ENCODE measurements around the gene ARPC1B.
"Not testable (repeated sequence)": the region's sequence is repeated elsewhere in the genome, so short reads cannot be mapped to it uniquely, and the experiment has no call there.

Gene ARPC1B

DNA sequence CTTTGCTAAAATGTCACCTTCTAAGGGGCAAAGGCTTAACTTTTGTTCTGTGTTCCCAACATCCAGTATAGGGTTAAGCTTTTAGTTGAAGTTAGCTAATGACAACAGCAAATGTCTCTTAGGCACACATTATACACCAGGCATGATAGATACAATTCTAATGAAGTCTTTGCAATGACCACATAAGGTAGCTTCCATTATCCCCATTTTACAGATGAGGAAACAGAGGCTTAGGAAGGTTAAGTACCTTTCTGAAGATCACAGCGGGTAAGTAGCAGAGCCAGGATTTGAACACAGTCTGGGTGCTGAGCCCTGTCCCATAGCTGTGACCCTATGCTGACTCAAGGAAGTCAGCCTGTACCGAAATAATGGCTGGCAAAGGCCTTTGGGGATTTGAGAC lies 36.1 kb downstream of the ARPC1B start:
- no peak for DNase-seq (ENCODE audit: low read depth)
- TF ChIP-seq, protein P1, sequence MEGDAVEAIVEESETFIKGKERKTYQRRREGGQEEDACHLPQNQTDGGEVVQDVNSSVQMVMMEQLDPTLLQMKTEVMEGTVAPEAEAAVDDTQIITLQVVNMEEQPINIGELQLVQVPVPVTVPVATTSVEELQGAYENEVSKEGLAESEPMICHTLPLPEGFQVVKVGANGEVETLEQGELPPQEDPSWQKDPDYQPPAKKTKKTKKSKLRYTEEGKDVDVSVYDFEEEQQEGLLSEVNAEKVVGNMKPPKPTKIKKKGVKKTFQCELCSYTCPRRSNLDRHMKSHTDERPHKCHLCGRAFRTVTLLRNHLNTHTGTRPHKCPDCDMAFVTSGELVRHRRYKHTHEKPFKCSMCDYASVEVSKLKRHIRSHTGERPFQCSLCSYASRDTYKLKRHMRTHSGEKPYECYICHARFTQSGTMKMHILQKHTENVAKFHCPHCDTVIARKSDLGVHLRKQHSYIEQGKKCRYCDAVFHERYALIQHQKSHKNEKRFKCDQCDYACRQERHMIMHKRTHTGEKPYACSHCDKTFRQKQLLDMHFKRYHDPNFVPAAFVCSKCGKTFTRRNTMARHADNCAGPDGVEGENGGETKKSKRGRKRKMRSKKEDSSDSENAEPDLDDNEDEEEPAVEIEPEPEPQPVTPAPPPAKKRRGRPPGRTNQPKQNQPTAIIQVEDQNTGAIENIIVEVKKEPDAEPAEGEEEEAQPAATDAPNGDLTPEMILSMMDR (IDR thresholded peaks at IDR 0.05; ENCODE audit: insufficient read depth, low read depth, low read length, missing control alignments): no peak
- H3K4me3 ChIP-seq (ENCODE audit: low read depth, low read length): no peak overlapping the region

DNA sequence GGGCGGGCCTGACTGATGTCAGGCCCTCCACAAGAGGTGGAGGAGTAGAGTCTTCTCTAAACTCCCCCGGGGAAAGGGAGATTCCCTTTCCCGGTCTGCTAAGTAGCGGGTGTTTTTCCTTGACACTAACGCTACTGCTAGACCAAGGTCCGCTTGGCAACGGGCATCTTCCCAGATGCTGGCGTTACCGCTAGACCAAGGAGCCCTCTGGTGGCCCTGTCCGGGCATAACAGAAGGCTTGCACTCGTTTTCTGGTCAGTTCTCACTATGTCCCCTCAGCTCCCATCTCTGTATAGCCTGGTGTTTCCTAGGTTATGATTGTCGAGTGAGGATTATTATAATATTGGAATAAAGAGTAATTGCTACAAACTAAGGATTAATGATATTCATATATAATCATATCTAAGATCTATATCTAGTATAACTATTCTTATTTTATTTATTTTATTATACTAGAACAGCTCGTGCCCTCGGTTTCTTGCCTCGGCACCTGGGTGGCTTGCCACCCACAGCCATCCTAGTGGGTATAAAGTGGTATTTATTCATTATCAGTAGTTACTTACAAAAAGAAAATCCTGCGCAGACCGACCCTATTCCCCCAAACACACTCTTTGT lies 41.1 kb downstream of the ARPC1B start:
- not testable (repeated sequence) for H3K4me3 ChIP-seq (ENCODE audit: low read depth, low read length)
- peak; percentile 51 for DNase-seq (ENCODE audit: low read depth)
- TF ChIP-seq, protein P1 (IDR thresholded peaks at IDR 0.05; ENCODE audit: insufficient read depth, low read depth, low read length, missing control alignments): peak; percentile 51

DNA sequence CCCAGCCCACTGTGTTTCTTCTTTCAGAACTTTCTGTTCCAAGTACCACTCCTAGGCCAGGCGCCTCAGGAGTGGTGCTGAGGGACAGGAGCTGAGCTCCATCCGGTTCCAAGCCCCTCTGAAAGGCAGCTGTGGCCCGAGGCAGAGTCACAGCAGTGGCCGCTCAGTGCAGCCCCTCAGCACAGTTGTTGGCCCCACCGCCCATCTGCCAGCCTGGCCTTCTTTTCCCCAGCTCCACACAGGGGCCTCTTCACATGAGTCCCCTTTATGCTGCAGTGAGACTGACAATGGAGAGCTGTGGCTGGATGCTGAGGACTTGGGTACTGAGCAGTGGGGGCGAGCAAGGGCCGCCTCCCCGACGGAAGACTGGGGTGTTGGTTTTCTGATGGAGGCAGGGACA lies 43.7 kb downstream of the ARPC1B start:
- DNase-seq (ENCODE audit: low read depth): no peak
- TF ChIP-seq, protein P1 (IDR thresholded peaks at IDR 0.05; ENCODE audit: insufficient read depth, low read depth, low read length, missing control alignments): no peak
- no peak overlapping the region for H3K4me3 ChIP-seq (ENCODE audit: low read depth, low read length)

DNA sequence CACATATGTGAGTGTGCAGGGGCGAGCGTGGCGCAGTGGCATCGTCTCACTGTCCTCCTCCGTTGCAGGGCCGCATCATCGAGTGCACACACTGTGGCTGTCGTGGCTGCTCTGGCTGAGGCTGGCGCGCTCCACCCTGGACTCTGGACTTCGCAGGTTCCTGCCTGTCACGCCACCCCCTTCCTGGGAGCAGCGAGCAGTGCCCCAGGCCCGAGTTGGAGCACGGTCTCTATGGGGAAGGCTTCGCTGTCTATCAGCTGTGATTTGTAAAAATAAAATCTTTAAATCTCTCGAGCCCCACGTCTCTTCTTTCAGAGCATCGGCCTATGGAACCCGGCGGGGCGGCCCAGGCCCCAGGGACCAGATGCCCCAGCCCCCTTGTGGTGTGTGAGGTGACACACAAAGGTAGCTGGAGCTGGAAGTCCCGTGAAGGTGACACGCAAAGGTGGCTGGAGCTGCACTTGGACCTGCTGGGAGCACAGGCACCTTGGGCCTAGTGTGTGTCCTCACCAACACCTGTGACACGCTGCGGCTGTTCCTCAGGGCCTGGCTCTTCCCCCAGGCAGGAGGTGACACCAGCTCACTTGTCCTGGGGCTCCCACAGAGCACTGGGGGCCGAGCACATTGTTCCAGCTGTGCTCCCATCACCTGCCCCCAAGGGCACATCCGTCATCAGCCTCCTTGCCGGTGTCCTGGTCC lies 44.9 kb downstream of the ARPC1B start:
- no peak for DNase-seq (ENCODE audit: low read depth)
- no peak overlapping the region for H3K4me3 ChIP-seq (ENCODE audit: low read depth, low read length)
- TF ChIP-seq, protein P1 (IDR thresholded peaks at IDR 0.05; ENCODE audit: insufficient read depth, low read depth, low read length, missing control alignments): no peak

DNA sequence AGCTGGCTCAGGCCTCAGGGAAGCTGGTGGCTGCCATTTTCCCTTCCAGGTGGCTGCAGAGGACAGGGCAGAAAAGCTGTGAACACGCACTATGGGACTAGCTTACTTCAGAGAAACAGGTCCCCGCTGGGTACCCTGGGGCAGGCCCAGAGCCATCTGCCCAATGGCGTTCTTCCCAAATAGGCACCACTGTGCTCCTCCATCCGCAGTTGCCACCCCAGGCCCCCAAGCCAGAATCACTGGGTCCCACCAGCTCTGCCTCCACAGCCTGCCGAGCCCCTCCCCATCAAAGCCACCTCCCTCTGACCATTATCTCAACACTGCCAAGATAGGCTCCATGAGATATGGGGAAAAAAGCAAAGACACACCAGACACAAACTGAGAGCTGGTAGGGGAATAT lies 45.7 kb downstream of the ARPC1B start:
- no peak for DNase-seq (ENCODE audit: low read depth)
- H3K4me3 ChIP-seq (ENCODE audit: low read depth, low read length): no peak overlapping the region
- TF ChIP-seq, protein P1 (IDR thresholded peaks at IDR 0.05; ENCODE audit: insufficient read depth, low read depth, low read length, missing control alignments): no peak

DNA sequence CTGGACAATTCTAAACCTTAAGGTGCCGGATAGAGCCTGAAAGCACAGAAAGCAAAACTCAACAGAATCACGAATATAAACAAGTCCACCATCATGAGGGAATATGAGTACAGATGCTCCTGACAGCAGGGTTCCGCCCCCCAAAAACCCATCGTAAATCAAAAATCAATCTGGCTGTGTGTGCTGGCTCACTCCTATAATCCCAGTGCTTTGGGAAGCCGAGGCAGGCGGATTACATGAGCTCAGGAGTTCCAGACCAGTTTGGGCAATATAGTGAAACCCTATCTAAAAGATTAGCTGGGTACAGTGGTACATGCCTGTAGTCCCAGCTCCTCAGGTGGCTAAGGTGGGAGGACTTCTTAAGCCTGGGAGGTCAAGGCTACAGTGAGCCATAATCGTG lies 46.5 kb downstream of the ARPC1B start:
- no peak overlapping the region for H3K4me3 ChIP-seq (ENCODE audit: low read depth, low read length)
- TF ChIP-seq, protein P1 (IDR thresholded peaks at IDR 0.05; ENCODE audit: insufficient read depth, low read depth, low read length, missing control alignments): no peak
- DNase-seq (ENCODE audit: low read depth): no peak

All from GM12865 (cell line).